IMR-90 (cell line): ENCODE data around the gene ZAP70. TPM values are rescaled to one million over a fixed set of nuclear protein-coding genes. Genes with fewer than 3 reads are reported as not detected.

Experiments used
- ATAC-seq: fragments of 200-7000 bp; cut with Tn5 transposase; 2 replicates; pipeline ENCODE4 v1.9.1; 2020; ENCODE audit warnings: low read depth, mild to moderate bottlenecking, moderate library complexity
- BruUV-seq: library from RNA; stranded (reverse); fragments of 400-500 nt; replicated peaks from 2 replicates; lab custom pipeline; 2021; lab: Mats Ljungman, UMichigan
- CTCF ChIA-PET: fragments of 300-600 bp; formaldehyde crosslinking; extraction: SDS; loops from one replicate; lab custom pipeline; 2021; ENCODE audit warnings: antibody characterized with exemption; lab: Yijun Ruan, JAX
- POLR2A ChIA-PET: fragments of 300-600 bp; sonication (Branson Sonifier 250); formaldehyde crosslinking; loops from one replicate; lab custom pipeline; 2022; ENCODE audit warnings: antibody characterized with exemption; ENCODE audit not compliant: unreplicated experiment; lab: Charles Lee
- DNase-seq: peaks from one replicate; pipeline ENCODE4 v3.0.0; 2013
- H2AFZ ChIP-seq: replicated peaks from 2 replicates; pipeline ENCODE3; 2013; ENCODE audit warnings: low read length, mild to moderate bottlenecking; ENCODE audit not compliant: poor library complexity
- H2AK5ac ChIP-seq: 2 replicates; pipeline ENCODE4 v1.6.1; 2013; ENCODE audit warnings: low read depth, low read length, inconsistent platforms
- H2AK9ac ChIP-seq: replicated peaks from 2 replicates; pipeline ENCODE3; 2013; ENCODE audit warnings: mild to moderate bottlenecking, low read depth, low read length, moderate library complexity; ENCODE audit not compliant: poor library complexity
- H2BK120ac ChIP-seq: 2 replicates; pipeline ENCODE4 v1.6.1; 2013; ENCODE audit warnings: low read depth, low read length, inconsistent platforms
- H2BK15ac ChIP-seq: 3 replicates; pipeline ENCODE4 v1.6.1; 2013; ENCODE audit warnings: low read depth, low read length, inconsistent platforms
- H2BK20ac ChIP-seq: 2 replicates; pipeline ENCODE4 v1.6.1; 2013; ENCODE audit warnings: low read depth, mild to moderate bottlenecking, inconsistent platforms, low read length, moderate library complexity
- H2BK5ac ChIP-seq: 2 replicates; pipeline ENCODE4 v1.6.1; 2013; ENCODE audit warnings: mild to moderate bottlenecking, low read depth, low read length, inconsistent platforms; ENCODE audit not compliant: poor library complexity, severe bottlenecking
- H3K14ac ChIP-seq: replicated peaks from 2 replicates; pipeline ENCODE4 v1.6.1; 2013; ENCODE audit warnings: low read depth, low read length, inconsistent platforms
- H3K18ac ChIP-seq: 2 replicates; pipeline ENCODE4 v1.6.1; 2013; ENCODE audit warnings: low read depth, low read length, control low read depth
- H3K23ac ChIP-seq: 2 replicates; pipeline ENCODE4 v1.6.1; 2013; ENCODE audit warnings: low read depth, low read length, inconsistent platforms
- H3K27ac ChIP-seq: 2 replicates; pipeline ENCODE4 v1.5.1; 2013; ENCODE audit warnings: mild to moderate bottlenecking, control low read depth, low read length; ENCODE audit not compliant: insufficient read depth
- H3K27me3 ChIP-seq: 2 replicates; pipeline ENCODE4 v1.6.1; 2013; ENCODE audit warnings: low read length; ENCODE audit not compliant: control insufficient read depth, insufficient read depth
- H3K36me3 ChIP-seq: 2 replicates; pipeline ENCODE4 v1.6.1; 2013; ENCODE audit warnings: low read length, mixed read lengths; ENCODE audit not compliant: control insufficient read depth, insufficient read depth
- H3K4ac ChIP-seq: 2 replicates; pipeline ENCODE4 v1.6.1; 2013; ENCODE audit warnings: low read depth, low read length, inconsistent platforms
- H3K4me1 ChIP-seq: 2 replicates; pipeline ENCODE4 v1.6.1; 2013; ENCODE audit warnings: low read length, mixed read lengths; ENCODE audit not compliant: control insufficient read depth, insufficient read depth
- H3K4me2 ChIP-seq: 2 replicates; pipeline ENCODE4 v1.6.1; 2013; ENCODE audit warnings: low read depth, mild to moderate bottlenecking, control low read depth, low read length, moderate library complexity
- H3K4me3 ChIP-seq: 2 replicates; pipeline ENCODE4 v1.5.1; 2013; ENCODE audit warnings: low read depth, mild to moderate bottlenecking, control low read depth, low read length, moderate library complexity; ENCODE audit not compliant: insufficient read depth
- H3K56ac ChIP-seq: 2 replicates; pipeline ENCODE4 v1.6.1; 2013; ENCODE audit warnings: low read length, inconsistent platforms; ENCODE audit not compliant: insufficient read depth; ENCODE audit errors: extremely low read depth
- H3K79me1 ChIP-seq, 2 experiments: 2 replicates each; pipeline ENCODE4 v1.6.1; 2013; ENCODE audit warnings: low read length in 2 of 2, inconsistent platforms in 1 of 2, low read depth in 1 of 2
- H3K9ac ChIP-seq: 2 replicates; pipeline ENCODE4 v1.6.1; 2013; ENCODE audit warnings: low read depth, low read length, control low read depth
- H3K9me1 ChIP-seq: 2 replicates; pipeline ENCODE4 v1.6.1; 2013; ENCODE audit warnings: low read length, inconsistent platforms; ENCODE audit not compliant: insufficient read depth
- H3K9me3 ChIP-seq: 2 replicates; pipeline ENCODE4 v1.6.1; 2013; ENCODE audit warnings: low read length; ENCODE audit not compliant: control insufficient read depth, insufficient read depth
- H4K20me1 ChIP-seq: 2 replicates; pipeline ENCODE4 v1.6.1; 2013; ENCODE audit warnings: low read length, inconsistent platforms; ENCODE audit not compliant: insufficient read depth
- H4K5ac ChIP-seq: 2 replicates; pipeline ENCODE4 v1.6.1; 2013; ENCODE audit warnings: mild to moderate bottlenecking, low read depth, low read length, control low read depth
- H4K8ac ChIP-seq, 2 experiments: 2 replicates each; pipeline ENCODE4 v1.6.1; 2013; ENCODE audit warnings: low read depth in 2 of 2, low read length in 2 of 2, control low read depth in 1 of 2, inconsistent platforms in 1 of 2
- H4K91ac ChIP-seq: 2 replicates; pipeline ENCODE4 v1.6.1; 2013; ENCODE audit warnings: low read depth, low read length, inconsistent platforms; ENCODE audit not compliant: insufficient read depth
- NFE2L2 ChIP-seq: fragments of 150-350 bp; IDR thresholded peaks from 2 replicates; pipeline ENCODE4 v1.6.1; 2016; ENCODE audit warnings: low read depth, mild to moderate bottlenecking, low read length
- SMC3 ChIP-seq: fragments of 150-350 bp; IDR thresholded peaks from 2 replicates; pipeline ENCODE4 v1.6.1; 2016; ENCODE audit warnings: low read depth, mild to moderate bottlenecking, antibody characterized with exemption, low read length, moderate library complexity
- WGBS, 2 experiments: methylation state at CpG; one replicate each; pipeline versions ENCODE4 v1.1.5 to v1.1.7; 2013; ENCODE audit warnings: missing lambda C conversion rate in 2 of 2; ENCODE audit not compliant: insufficient read length in 1 of 2; ENCODE audit errors: extremely low coverage in 2 of 2; 5-methylcytosine and 5-hydroxymethylcytosine counted together
- dilution Hi-C: fragments of 300-500 bp; cut with HindIII; formaldehyde crosslinking; loops from one replicate; pipeline ENCODE4 v1.14.3; 2018; ENCODE audit warnings: low sequenced_read_pairs; ENCODE audit not compliant: unreplicated experiment
- in situ Hi-C: fragments of 300-500 bp; cut with MboI; formaldehyde crosslinking; loops from 3 replicates; pipeline ENCODE4 v1.14.3; 2019; ENCODE audit warnings: low sequenced_read_pairs, inconsistent platforms, mixed read lengths
- intact Hi-C: fragments of 100-400 bp; cut with micrococcal nuclease; formaldehyde crosslinking; loops from 2 replicates; pipeline ENCODE4 v1.10.0; 2022
- polyA plus RNA-seq, 3 experiments: library from polyadenylated mRNA; depleted of rRNA; stranded (reverse); fragments of >200 nt; gene quantifications; 2 replicates each; pipeline ENCODE4 v1.2.3, GENCODE V29; 2012; ENCODE audit warnings: low replicate concordance in 1 of 3
- total RNA-seq: library from RNA; depleted of rRNA; stranded (reverse); fragments of >200 nt; gene quantifications from 2 replicates; pipeline ENCODE4 v1.2.3, GENCODE V29; 2012

The ZAP70 gene
- total and polyA plus RNA-seq, 2 of the 4 experiments (the other 2 are of a cell fraction): under 0.01 to 0.09 TPM

DNA sequence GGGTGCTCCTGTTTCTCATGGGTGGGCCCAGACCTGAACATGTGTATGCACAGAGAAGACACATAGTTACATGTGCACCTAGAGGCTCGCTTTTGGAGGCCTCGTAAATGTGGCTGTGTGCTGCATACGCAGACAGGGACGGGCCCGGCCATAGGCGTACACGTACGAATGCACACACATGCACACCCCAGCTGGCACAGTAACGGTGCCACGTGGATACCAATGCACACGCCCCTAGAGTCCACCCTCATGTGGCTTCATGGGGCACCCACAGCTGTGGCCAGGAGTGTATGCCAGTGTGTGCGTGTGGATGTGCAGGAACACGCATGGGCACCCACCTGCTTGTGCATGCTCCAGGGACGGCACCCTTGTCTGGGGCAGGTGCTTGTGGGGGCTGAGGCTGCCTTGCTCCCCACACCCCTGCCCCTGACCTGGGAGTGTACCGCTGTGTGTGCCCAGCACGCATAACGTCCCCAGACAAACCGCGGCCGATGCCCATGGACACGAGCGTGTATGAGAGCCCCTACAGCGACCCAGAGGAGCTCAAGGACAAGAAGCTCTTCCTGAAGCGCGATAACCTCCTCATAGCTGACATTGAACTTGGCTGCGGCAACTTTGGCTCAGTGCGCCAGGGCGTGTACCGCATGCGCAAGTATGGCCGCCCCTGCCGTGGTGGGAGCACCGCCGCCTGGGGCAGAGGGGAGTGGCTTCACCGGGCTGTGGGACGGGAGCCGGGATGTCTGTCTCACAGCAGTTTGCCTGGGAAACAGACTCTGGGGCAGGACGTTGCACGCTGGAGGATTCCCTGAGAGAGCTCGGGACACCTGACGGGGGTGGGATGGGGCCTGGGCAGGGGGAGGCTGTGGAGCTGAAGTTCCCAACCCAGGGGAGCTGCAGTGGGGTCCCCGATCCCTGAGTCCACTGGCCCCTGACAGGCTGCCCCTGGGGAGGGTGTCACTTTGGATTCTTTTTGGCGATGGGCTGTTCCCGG lies 21.0 kb downstream of the ZAP70 start:
- peaks cover 4% of the 10 kb centered on the region; the same call in 1 of the 2 replicates for H3K9me3 ChIP-seq
- H2BK15ac ChIP-seq: no peak overlapping the region
- no peaks in the 10 kb centered on the region for H3K79me1 ChIP-seq
- H3K36me3 ChIP-seq: no peaks in the 10 kb centered on the region
- no peak overlapping the region for H3K9ac ChIP-seq
- no peak overlapping the region for H4K91ac ChIP-seq
- ChIA-PET POLR2A (no interaction called here), CTCF (no interaction called here)
- H3K56ac ChIP-seq: no peak overlapping the region
- H3K4ac ChIP-seq: no peak overlapping the region
- no peak overlapping the region for H2BK20ac ChIP-seq
- H2BK5ac ChIP-seq: no peak overlapping the region
- no peaks in the 10 kb centered on the region for H3K4me1 ChIP-seq
- dilution Hi-C loops: no loop called here
- intact Hi-C loops: no loop called here
- BruUV-seq: no TSS peak
- DNase-seq (no peak), ATAC-seq (no peak)
- H3K14ac ChIP-seq: no peak overlapping the region
- no peak overlapping the region for H3K27ac ChIP-seq
- no peak for TF ChIP-seq SMC3
- TF ChIP-seq NFE2L2: no peak
- no peaks in the 10 kb centered on the region for H4K20me1 ChIP-seq
- 93% methylated on average over 29 of the region's 44 CpGs; no CpG with 5 or more reads in 1 of the 2 experiments for WGBS, 2 experiments
- no peak overlapping the region for H4K5ac ChIP-seq
- no peak overlapping the region for H3K4me3 ChIP-seq
- H2AFZ ChIP-seq: peak overlapping the region; percentile 11
- in situ Hi-C loops: no loop called here
- H2AK5ac ChIP-seq: no peak overlapping the region
- no peak overlapping the region for H2AK9ac ChIP-seq
- no peak overlapping the region for H3K18ac ChIP-seq
- no peak overlapping the region for H4K8ac ChIP-seq
- no peaks in the 10 kb centered on the region; the same call in 1 of the 2 replicates for H3K27me3 ChIP-seq
- H3K23ac ChIP-seq: no peak overlapping the region
- H3K9me1 ChIP-seq: no peaks in the 10 kb centered on the region
- H3K4me2 ChIP-seq: no peak overlapping the region
- H2BK120ac ChIP-seq: no peak overlapping the region
